Measurements from ENCODE around the gene ASAH2. TPM values are rescaled to one million over a fixed set of nuclear protein-coding genes. Genes with fewer than 3 reads are reported as not detected.

Gene ASAH2
- total RNA-seq, 4 donors from 2014 or later: 0.10 to 1.9 (median 0.86) TPM

DNA sequence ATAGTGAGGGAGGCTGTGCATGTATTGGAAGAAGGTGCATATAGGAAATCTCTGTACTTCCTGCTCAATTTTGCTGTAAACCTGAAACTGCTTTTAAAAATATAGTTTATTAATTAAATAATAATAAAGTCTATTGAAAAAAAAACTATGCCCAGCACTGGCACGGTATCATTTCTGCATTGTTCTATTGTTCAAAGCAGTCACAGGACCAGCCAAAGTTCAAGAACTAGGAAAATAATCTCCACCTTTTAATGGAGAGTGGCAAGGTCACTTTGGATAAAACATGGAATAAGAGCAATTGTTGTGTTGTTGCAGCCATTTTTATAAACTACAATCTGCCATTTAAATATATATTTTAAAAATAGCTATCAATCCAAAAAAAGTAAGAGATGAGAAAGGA is 24.7 kb downstream of the ASAH2 start:
- intact Hi-C loops (cut with DNase I; ENCODE audit: low total_unique reads) (no loop called here), in situ Hi-C loops (cut with MboI; ENCODE audit: low sequenced_read_pairs in 4 of 4) (no loop called here)
- Histone ChIP-seq H3K27me3 (no peaks in the 10 kb centered on the region), H3K36me3 (no peaks in the 10 kb centered on the region), H3K4me1 (no peaks in the 10 kb centered on the region), H3K4me3 (no peak overlapping the region), H3K27ac (no peak overlapping the region), H3K9me3 (no peaks in the 10 kb centered on the region)
- TF ChIP-seq POLR2A (IDR thresholded peaks at IDR 0.05): no peak
- TF ChIP-seq, protein P1, sequence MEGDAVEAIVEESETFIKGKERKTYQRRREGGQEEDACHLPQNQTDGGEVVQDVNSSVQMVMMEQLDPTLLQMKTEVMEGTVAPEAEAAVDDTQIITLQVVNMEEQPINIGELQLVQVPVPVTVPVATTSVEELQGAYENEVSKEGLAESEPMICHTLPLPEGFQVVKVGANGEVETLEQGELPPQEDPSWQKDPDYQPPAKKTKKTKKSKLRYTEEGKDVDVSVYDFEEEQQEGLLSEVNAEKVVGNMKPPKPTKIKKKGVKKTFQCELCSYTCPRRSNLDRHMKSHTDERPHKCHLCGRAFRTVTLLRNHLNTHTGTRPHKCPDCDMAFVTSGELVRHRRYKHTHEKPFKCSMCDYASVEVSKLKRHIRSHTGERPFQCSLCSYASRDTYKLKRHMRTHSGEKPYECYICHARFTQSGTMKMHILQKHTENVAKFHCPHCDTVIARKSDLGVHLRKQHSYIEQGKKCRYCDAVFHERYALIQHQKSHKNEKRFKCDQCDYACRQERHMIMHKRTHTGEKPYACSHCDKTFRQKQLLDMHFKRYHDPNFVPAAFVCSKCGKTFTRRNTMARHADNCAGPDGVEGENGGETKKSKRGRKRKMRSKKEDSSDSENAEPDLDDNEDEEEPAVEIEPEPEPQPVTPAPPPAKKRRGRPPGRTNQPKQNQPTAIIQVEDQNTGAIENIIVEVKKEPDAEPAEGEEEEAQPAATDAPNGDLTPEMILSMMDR (IDR thresholded peaks at IDR 0.05 in 4 of 5, conservative IDR thresholded peaks at IDR 0.05 in 1 of 5): no peak
- ATAC-seq (no peak), DNase-seq (no peak)

DNA sequence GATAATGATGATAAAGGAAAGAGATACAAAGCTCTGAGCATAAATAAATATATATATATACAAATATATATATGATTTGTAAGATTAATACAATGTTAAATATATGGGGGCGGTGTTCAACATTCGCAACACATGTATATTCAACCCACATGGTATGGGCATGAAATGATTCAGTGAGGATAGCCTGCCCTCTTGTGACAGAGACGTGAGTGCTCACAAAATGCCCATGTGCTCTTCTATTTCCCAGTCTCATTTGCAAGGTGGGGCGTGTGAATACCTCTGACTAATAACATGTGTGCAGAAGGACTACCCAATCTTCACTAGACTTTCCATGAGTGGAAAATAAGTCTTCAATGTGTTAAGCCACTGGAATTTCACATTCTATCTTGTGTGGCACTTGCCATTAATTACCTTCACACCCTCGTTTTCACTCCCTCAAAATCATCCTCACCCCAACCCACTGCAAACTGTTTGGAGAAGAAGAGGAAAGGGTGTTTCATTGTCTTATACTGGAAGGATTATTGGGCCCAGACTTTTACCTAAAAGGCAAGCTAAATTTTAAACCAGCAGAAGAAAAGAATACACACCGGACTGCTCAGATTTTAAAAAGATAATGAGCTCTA is 26.9 kb downstream of the ASAH2 start:
- no peak overlapping the region for H3K4me3 ChIP-seq
- no peaks in the 10 kb centered on the region for H3K9me3 ChIP-seq
- H3K36me3 ChIP-seq: no peaks in the 10 kb centered on the region
- ATAC-seq: no peak
- in situ Hi-C loops (cut with MboI; ENCODE audit: low sequenced_read_pairs in 4 of 4): no loop called here
- H3K27ac ChIP-seq: no peak overlapping the region
- no peaks in the 10 kb centered on the region for H3K27me3 ChIP-seq
- intact Hi-C loops (cut with DNase I; ENCODE audit: low total_unique reads): no loop called here
- H3K4me1 ChIP-seq: no peaks in the 10 kb centered on the region
- TF ChIP-seq POLR2A (IDR thresholded peaks at IDR 0.05): no peak
- TF ChIP-seq, protein P1 (IDR thresholded peaks at IDR 0.05 in 4 of 5, conservative IDR thresholded peaks at IDR 0.05 in 1 of 5): peak in 2 of 5 experiments; percentile 22 to 32
- DNase-seq: no peak

DNA sequence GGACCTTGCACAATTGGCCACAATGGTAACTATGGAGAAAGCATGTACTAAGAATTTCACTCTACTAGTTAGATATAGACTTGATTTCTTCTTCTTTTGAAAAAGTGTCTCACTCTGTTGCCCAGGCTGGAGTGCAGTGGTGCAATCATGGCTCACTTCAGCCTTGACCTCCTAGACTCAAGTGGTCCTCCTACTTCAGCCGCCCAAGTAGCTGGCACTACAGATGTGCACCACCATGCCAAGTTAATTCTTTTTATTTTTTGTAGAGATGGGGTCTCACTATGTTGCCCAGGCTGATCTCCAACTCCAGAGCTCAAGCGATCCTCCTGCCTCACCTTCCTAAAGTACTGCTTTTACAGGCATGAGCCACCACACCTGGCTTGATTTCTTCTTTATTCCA is 29.1 kb downstream of the ASAH2 start:
- DNase-seq (no peak), ATAC-seq (no peak)
- intact Hi-C loops (cut with DNase I; ENCODE audit: low total_unique reads) (no loop called here), in situ Hi-C loops (cut with MboI; ENCODE audit: low sequenced_read_pairs in 4 of 4) (no loop called here)
- TF ChIP-seq POLR2A (IDR thresholded peaks at IDR 0.05): no peak
- TF ChIP-seq, protein P1 (IDR thresholded peaks at IDR 0.05 in 4 of 5, conservative IDR thresholded peaks at IDR 0.05 in 1 of 5): no peak
- H3K4me3 ChIP-seq: no peak overlapping the region
- no peaks in the 10 kb centered on the region for H3K9me3 ChIP-seq
- no peak overlapping the region for H3K27ac ChIP-seq
- no peaks in the 10 kb centered on the region for H3K27me3 ChIP-seq
- H3K36me3 ChIP-seq: no peaks in the 10 kb centered on the region
- H3K4me1 ChIP-seq: no peaks in the 10 kb centered on the region

DNA sequence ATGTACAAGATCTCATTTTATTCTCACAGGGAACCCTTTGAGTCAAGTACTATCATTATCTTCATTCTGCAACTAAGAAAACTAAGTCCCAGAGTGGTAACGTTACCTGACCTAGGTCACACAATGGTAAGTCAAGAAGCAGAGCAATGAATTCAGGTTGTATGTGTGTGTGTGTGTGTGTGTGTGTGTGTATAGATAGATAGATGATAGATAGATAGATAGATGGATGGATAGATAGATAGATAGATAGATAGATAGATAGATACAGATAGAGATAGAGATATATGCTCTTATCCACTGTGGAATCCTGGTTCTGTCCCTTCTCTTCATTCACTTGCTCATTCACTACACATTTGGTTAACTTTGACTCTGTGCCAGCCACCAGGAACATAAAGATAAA is 29.8 kb downstream of the ASAH2 start:
- DNase-seq (no peak), ATAC-seq (no peak)
- H3K4me1 ChIP-seq: no peaks in the 10 kb centered on the region
- TF ChIP-seq POLR2A (IDR thresholded peaks at IDR 0.05): no peak
- TF ChIP-seq, protein P1 (IDR thresholded peaks at IDR 0.05 in 4 of 5, conservative IDR thresholded peaks at IDR 0.05 in 1 of 5): no peak
- H3K27me3 ChIP-seq: no peaks in the 10 kb centered on the region
- intact Hi-C loops (cut with DNase I; ENCODE audit: low total_unique reads) (no loop called here), in situ Hi-C loops (cut with MboI; ENCODE audit: low sequenced_read_pairs in 4 of 4) (no loop called here)
- H3K4me3 ChIP-seq: no peak overlapping the region
- H3K36me3 ChIP-seq: no peaks in the 10 kb centered on the region
- H3K9me3 ChIP-seq: no peaks in the 10 kb centered on the region
- no peak overlapping the region for H3K27ac ChIP-seq

DNA sequence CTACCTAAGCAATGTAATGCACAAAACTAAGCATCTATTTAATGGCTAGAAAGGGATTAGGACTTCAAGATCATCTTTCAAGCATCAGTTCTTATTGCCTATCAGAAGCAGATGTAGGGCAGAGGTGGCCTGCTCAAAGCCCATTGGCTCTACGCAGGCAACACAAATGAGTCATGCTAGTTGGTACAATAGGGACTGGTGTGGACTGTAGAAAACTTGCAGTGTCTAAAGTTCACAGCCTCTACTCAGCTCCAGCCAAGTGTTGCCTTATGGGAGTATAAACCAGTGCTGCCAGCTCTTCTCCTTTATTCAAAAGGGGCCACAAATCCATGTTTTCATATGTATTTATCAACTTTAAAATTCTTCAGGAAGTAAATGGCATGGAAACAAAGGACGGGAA is 31.7 kb downstream of the ASAH2 start:
- ATAC-seq (no peak), DNase-seq (no peak)
- no peaks in the 10 kb centered on the region for H3K9me3 ChIP-seq
- H3K4me1 ChIP-seq: no peaks in the 10 kb centered on the region
- no peak for TF ChIP-seq POLR2A (IDR thresholded peaks at IDR 0.05)
- TF ChIP-seq, protein P1 (IDR thresholded peaks at IDR 0.05 in 4 of 5, conservative IDR thresholded peaks at IDR 0.05 in 1 of 5): no peak
- no peak overlapping the region for H3K4me3 ChIP-seq
- intact Hi-C loops (cut with DNase I; ENCODE audit: low total_unique reads): no loop called here
- H3K36me3 ChIP-seq: no peaks in the 10 kb centered on the region
- H3K27ac ChIP-seq: no peak overlapping the region
- in situ Hi-C loops (cut with MboI; ENCODE audit: low sequenced_read_pairs in 4 of 4): no loop called here
- no peaks in the 10 kb centered on the region for H3K27me3 ChIP-seq

Measured in gastrocnemius medialis (tissue), 4 donors.